ENCODE data around the gene EFNA5. TPM values are rescaled to one million over a fixed set of nuclear protein-coding genes. Genes with fewer than 3 reads are reported as not detected.

The EFNA5 gene
- polyA plus RNA-seq, 6 donors from 2014 or later = not detected

DNA sequence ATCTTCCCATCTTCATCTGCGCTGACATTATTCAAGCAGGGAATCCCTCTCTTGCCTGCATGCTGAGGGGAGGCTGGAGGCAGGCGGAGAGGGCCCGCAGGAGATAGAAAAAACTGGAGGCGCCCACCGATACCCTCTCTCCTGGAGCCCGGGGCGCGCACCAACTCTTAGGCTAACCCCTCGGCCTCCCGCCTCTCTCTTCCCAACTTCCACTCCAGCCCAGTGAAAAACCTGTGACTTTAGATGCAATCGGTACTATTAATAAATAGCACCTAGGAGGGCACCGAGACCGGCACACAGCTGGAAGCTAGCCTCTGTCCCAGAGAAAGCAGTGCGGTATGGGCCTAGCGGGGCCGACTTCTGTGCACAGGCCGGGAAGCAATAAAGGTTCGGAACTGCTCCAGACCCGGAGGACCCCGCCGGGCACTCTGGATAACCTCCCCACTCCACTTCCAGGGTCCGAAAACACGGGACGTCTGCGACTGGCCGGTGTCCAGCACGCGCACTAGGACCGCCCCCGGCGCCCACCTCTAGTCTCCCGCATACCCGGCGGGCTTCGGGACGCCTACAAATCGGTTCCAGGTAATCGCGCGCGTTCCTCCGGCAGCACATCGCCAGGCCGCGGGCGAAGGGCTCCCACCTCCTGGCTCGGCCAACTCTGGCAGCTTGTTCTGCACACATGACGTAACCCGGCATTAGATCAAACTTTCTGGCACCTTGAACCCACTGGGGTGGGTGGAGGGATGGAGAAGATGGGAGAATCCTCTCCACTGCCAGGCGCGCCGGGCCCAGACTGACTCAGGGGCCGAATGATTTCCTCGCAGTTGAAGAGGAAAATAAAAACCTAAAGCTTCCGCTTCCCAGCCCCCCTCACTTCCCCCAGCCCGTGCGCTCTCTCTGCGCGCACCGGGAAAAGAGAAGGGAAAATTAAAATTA lies 1.4 kb downstream of the EFNA5 start:
- Mint-ChIP-seq H3K4me3 (peak overlapping the region in 7 of 8 donors; percentile 9 to 83 (median 40)), H3K27ac (no peak overlapping the region), H3K9me3 (peaks cover 0 to 5% (median 0%) of the 10 kb centered on the region in 7 donors), H3K36me3 (no peaks in the 10 kb centered on the region), H3K4me1 (peaks cover 21 to 43% (median 33%) of the 10 kb centered on the region in 3 donors), H3K27me3 (peaks cover 46 to 61% (median 60%) of the 10 kb centered on the region in 3 donors)
- DNase-seq = no peak
- no peak for ATAC-seq (ENCODE audit: low read depth in 2 of 2)

DNA sequence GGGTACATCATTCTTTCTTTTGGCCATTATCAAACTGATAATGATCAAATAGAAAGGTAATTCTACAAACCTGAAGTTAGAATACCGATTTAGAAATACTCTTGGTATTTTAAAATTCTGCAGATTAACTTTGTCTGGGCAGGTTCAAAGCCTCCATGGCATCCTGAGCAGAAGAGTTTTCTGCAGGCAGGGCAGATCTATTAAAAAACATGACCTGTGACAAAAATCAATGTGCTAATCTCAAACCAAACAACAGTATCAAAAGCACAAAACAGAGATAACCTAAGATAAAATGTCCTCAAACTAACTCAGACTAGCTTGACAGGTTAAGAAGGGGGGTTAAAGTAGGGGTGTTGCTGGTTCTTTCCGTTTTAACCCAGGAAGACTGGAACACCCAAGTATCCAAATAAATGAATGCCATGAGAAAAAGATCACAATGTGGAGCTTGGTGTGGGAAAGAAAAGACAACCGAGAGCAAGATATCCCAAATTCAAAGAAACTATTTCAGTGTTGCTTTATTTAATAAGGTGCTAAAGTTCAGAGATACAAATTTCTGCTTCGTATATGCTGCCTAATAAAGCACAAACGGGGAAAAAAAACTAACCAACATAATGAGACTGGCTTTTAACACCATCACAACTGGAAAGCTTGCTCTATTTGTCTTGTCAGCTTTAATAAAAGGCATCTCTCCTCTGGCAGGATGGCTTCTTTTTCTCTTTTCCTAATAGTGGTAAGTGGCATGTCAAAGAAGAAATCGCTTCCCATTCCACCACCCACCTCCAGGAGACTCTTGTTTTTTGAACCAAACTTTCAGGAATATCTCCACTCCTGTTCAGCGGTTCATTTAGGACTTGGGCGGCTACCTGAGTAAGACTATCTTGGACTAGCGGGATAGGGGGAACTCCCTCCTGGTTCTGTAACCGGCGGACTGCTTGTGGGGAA lies 2.3 kb downstream of the EFNA5 start:
- H3K27ac Mint-ChIP-seq = no peak overlapping the region
- H3K36me3 Mint-ChIP-seq = no peaks in the 10 kb centered on the region
- peaks cover 0 to 5% (median 0%) of the 10 kb centered on the region in 7 donors for H3K9me3 Mint-ChIP-seq
- peak overlapping the region in 3 of 8 donors; percentile 31 to 44 (median 40) for H3K4me3 Mint-ChIP-seq
- ATAC-seq (ENCODE audit: low read depth in 2 of 2) (no peak), DNase-seq (no peak)
- peaks cover 18 to 37% (median 29%) of the 10 kb centered on the region in 3 donors for H3K4me1 Mint-ChIP-seq
- peaks cover 38 to 51% (median 51%) of the 10 kb centered on the region in 3 donors for H3K27me3 Mint-ChIP-seq

- peaks cover 28 to 35% (median 34%) of the 10 kb centered on the region in 3 donors for H3K27me3 Mint-ChIP-seq
Measured at GRCh38 chr5:107666051-107666655, 4.6 kb downstream of the EFNA5 start.

GRCh38 chr5:107665036-107665570 lies 5.6 kb downstream of the EFNA5 start:
- Mint-ChIP-seq H3K4me1 (peaks cover 0 to 6% (median 4%) of the 10 kb centered on the region in 3 donors), H3K27ac (no peak overlapping the region), H3K27me3 (peaks cover 18 to 31% (median 29%) of the 10 kb centered on the region in 3 donors)

More at GRCh38 chr5:107666051-107666655, 4.6 kb downstream of the EFNA5 start:
- H3K4me1 Mint-ChIP-seq = peaks cover 5 to 15% (median 10%) of the 10 kb centered on the region in 3 donors
- no peaks in the 10 kb centered on the region for H3K36me3 Mint-ChIP-seq
- H3K9me3 Mint-ChIP-seq = peaks cover 0 to 2% (median 0%) of the 10 kb centered on the region in 7 donors
- no peak overlapping the region for H3K4me3 Mint-ChIP-seq
- H3K27ac Mint-ChIP-seq = no peak overlapping the region
- no peak for ATAC-seq (ENCODE audit: low read depth in 2 of 2)
- no peak for DNase-seq

GRCh38 chr5:107663697-107664096 lies 7.0 kb downstream of the EFNA5 start:
- no peaks in the 10 kb centered on the region for H3K4me1 Mint-ChIP-seq
- H3K9me3 Mint-ChIP-seq = no peaks in the 10 kb centered on the region
- peaks cover 7 to 32% (median 18%) of the 10 kb centered on the region in 3 donors for H3K27me3 Mint-ChIP-seq
- DNase-seq (no peak), ATAC-seq (ENCODE audit: low read depth in 2 of 2) (no peak)
- H3K4me3 Mint-ChIP-seq = no peak overlapping the region
- no peaks in the 10 kb centered on the region for H3K36me3 Mint-ChIP-seq
- H3K27ac Mint-ChIP-seq = no peak overlapping the region

More at GRCh38 chr5:107665036-107665570, 5.6 kb downstream of the EFNA5 start:
- Mint-ChIP-seq H3K9me3 (no peaks in the 10 kb centered on the region), H3K4me3 (no peak overlapping the region), H3K36me3 (no peaks in the 10 kb centered on the region)
- DNase-seq (no peak), ATAC-seq (ENCODE audit: low read depth in 2 of 2) (no peak)

GRCh38 chr5:107661650-107662044 lies 9.1 kb downstream of the EFNA5 start:
- no peaks in the 10 kb centered on the region for H3K36me3 Mint-ChIP-seq
- no peaks in the 10 kb centered on the region for H3K9me3 Mint-ChIP-seq
- no peak overlapping the region for H3K4me3 Mint-ChIP-seq
- DNase-seq (no peak), ATAC-seq (ENCODE audit: low read depth in 2 of 2) (no peak)
- no peak overlapping the region for H3K27ac Mint-ChIP-seq
- H3K4me1 Mint-ChIP-seq = no peaks in the 10 kb centered on the region
- H3K27me3 Mint-ChIP-seq = peaks cover 0 to 24% (median 11%) of the 10 kb centered on the region in 3 donors

- no peak for ATAC-seq (ENCODE audit: low read depth in 2 of 2)
- no peaks in the 10 kb centered on the region for H3K36me3 Mint-ChIP-seq
- peaks cover 0 to 24% (median 11%) of the 10 kb centered on the region in 3 donors for H3K27me3 Mint-ChIP-seq
- no peak overlapping the region for H3K27ac Mint-ChIP-seq
- H3K4me1 Mint-ChIP-seq = no peaks in the 10 kb centered on the region
- H3K4me3 Mint-ChIP-seq = no peak overlapping the region
- no peak for DNase-seq
- H3K9me3 Mint-ChIP-seq = no peaks in the 10 kb centered on the region
Measured at GRCh38 chr5:107661038-107661649, 9.6 kb downstream of the EFNA5 start.

DNA sequence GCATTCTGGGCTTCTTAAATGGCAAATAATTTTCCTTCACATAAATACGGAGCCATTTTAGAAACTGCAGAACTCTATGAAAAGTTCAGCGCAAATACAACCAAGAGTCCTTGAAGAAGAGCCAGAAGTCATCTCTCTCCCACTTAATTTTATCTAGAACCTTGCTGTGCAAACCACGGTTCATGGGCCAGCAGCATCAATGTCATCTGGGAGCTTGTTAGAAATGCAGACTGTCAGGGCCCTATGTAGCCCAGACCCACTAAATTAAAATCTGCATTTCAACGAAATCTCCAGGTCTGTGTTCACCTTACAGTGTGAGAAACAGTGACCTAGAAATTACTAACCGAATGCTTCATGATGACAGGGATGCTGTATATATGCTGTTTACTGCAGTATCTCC lies 12.2 kb downstream of the EFNA5 start:
- no peaks in the 10 kb centered on the region for H3K36me3 Mint-ChIP-seq
- peaks cover 0 to 18% (median 11%) of the 10 kb centered on the region in 3 donors for H3K27me3 Mint-ChIP-seq
- H3K4me1 Mint-ChIP-seq = no peaks in the 10 kb centered on the region
- H3K4me3 Mint-ChIP-seq = no peak overlapping the region
- DNase-seq (no peak), ATAC-seq (ENCODE audit: low read depth in 2 of 2) (no peak)
- no peak overlapping the region for H3K27ac Mint-ChIP-seq
- H3K9me3 Mint-ChIP-seq = no peaks in the 10 kb centered on the region

DNA sequence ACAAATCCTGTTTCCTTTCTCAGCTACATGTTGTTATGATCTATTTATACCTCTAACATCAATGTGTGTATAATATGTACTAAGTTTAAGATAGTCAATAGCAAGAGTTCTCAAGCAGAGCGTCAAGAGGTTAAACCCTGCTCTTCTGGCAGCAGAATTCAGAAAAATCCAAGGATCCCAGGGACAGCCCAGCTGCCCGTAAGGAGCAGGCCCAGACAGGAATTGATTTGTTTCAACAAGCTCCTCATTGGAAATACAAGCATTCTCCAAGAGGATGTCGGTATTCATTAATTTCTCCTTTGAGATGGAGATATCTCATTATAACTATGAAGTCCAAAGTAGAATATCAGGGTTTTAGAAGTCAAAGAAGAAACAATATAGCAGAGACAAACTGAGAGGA lies 14.9 kb downstream of the EFNA5 start:
- ATAC-seq (ENCODE audit: low read depth in 2 of 2) = no peak
- Mint-ChIP-seq H3K27me3 (peaks cover 5 to 9% (median 7%) of the 10 kb centered on the region in 3 donors), H3K4me1 (no peaks in the 10 kb centered on the region), H3K9me3 (no peaks in the 10 kb centered on the region), H3K36me3 (no peaks in the 10 kb centered on the region), H3K27ac (no peak overlapping the region), H3K4me3 (no peak overlapping the region)
- DNase-seq = no peak

DNA sequence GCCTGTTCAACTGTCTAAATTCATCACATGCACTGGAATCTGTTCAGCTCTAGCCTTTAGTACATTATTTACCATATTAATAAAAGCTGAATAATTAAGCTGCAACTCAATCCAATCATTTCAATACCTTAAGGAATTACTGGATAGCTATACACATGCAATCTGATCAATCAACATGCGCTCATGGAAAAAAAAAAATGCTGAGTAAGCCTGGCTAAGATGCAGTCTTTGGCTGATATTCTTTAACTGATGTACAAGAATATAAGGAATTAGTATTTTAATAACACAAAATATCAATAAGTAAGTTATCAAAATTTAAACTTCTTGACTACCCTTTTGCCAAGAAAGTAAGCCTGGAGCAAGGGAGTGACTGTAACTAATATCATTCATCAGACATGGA lies 15.9 kb downstream of the EFNA5 start:
- ATAC-seq (ENCODE audit: low read depth in 2 of 2) (no peak), DNase-seq (no peak)
- Mint-ChIP-seq H3K27me3 (peaks cover 5 to 7% (median 6%) of the 10 kb centered on the region in 3 donors), H3K9me3 (no peaks in the 10 kb centered on the region), H3K36me3 (no peaks in the 10 kb centered on the region), H3K4me3 (no peak overlapping the region), H3K4me1 (no peaks in the 10 kb centered on the region), H3K27ac (no peak overlapping the region)

DNA sequence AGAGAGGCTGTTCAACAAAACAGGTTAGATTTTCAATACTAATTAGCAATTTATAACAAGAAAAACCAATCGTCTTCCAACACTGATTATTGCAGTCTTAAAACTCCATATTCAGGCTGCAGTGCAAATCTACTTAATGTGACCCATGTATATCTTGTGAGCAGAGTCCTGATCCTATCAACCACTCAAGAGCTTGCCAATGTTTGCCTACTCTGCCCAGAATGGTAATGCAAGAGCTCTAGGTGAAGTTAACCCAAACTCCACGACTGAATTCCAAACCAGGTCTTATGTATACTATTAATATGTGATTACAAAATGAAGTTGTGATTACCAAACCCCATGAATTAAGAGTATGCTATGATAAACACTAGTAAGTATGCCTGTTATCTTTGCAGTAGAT lies 17.1 kb downstream of the EFNA5 start:
- H3K9me3 Mint-ChIP-seq = no peaks in the 10 kb centered on the region
- no peaks in the 10 kb centered on the region for H3K36me3 Mint-ChIP-seq
- no peak for DNase-seq
- H3K4me1 Mint-ChIP-seq = no peaks in the 10 kb centered on the region
- no peak for ATAC-seq (ENCODE audit: low read depth in 2 of 2)
- H3K4me3 Mint-ChIP-seq = no peak overlapping the region
- H3K27me3 Mint-ChIP-seq = peaks cover 5 to 7% (median 6%) of the 10 kb centered on the region in 3 donors
- no peak overlapping the region for H3K27ac Mint-ChIP-seq

DNA sequence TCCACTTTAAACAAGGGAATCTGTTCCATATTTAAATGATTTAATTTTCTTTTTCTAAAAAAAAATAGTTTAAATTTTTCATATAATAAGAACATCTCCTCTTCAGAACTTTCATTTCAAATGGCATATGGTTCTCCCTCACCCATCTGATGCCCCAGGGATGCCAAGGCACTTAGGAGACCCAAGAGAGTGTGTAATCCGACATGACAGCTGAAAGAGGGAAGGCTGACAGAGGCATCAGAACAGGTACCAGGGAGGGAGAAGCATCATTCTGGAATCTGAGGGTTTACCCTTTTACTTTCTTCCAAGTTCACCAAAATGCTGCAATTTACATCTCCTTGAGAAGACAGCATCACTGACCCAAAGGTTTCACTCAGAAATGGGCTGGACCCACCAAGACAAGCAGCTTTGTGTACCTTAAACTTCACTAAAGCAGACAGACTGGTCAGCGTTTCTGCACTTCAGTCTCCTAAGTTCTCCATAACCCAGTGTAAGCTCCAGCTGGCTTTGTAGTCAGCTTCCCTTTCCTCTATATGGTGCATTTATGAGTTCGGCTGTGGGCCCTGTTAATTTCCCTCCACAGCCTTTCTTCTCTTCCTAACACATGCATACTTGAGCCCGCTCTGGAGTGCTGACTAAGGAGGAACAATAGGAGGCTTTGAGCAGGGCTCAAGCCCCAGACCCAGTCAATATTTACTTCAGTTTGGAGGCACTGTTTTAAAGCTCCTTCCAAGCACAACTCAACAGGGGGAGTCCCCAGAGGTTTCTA lies 17.7 kb downstream of the EFNA5 start:
- Mint-ChIP-seq H3K27me3 (peaks cover 5 to 7% (median 6%) of the 10 kb centered on the region in 3 donors), H3K4me3 (no peak overlapping the region), H3K9me3 (no peaks in the 10 kb centered on the region), H3K27ac (no peak overlapping the region), H3K4me1 (no peaks in the 10 kb centered on the region), H3K36me3 (no peaks in the 10 kb centered on the region)
- ATAC-seq (ENCODE audit: low read depth in 2 of 2) (no peak), DNase-seq (no peak)

All from naive B cell (primary cell).